ENCODE measurements around the gene EPB41L3.

DNA sequence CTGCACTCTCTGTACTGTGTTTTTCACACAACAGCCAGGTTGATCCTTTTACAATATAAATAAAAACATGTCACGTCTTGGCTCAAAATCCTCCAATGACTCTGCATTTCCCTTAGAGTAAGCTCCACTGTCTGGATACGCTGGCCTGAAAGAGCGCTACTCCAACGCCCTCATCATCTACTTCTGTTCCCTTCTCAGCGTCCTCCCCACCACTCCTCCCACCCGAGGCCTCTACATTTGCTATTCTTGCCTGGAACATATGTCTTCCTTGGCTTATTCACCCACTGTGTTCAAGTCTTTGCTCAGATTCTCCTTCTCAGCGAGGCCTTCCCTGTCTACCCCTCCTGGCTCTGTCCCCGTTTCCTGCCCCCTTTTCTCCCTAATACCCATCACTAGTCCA is 37.6 kb downstream of the EPB41L3 start:
- TF ChIP-seq, protein P1, sequence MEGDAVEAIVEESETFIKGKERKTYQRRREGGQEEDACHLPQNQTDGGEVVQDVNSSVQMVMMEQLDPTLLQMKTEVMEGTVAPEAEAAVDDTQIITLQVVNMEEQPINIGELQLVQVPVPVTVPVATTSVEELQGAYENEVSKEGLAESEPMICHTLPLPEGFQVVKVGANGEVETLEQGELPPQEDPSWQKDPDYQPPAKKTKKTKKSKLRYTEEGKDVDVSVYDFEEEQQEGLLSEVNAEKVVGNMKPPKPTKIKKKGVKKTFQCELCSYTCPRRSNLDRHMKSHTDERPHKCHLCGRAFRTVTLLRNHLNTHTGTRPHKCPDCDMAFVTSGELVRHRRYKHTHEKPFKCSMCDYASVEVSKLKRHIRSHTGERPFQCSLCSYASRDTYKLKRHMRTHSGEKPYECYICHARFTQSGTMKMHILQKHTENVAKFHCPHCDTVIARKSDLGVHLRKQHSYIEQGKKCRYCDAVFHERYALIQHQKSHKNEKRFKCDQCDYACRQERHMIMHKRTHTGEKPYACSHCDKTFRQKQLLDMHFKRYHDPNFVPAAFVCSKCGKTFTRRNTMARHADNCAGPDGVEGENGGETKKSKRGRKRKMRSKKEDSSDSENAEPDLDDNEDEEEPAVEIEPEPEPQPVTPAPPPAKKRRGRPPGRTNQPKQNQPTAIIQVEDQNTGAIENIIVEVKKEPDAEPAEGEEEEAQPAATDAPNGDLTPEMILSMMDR (IDR thresholded peaks at IDR 0.05; ENCODE audit: low read length): no peak
- no peak for TF ChIP-seq EZH2 (IDR thresholded peaks at IDR 0.05; ENCODE audit: borderline replicate concordance, low read length)

All from OCI-LY1 (cell line).